HG03103 (cell line): Measurements from ENCODE around the gene MYH7.
"Not testable (repeated sequence)": the region's sequence is repeated elsewhere in the genome, so short reads cannot be mapped to it uniquely, and the experiment has no call there.

ENCODE experiments used
- ATAC-seq: cut with Tn5 transposase; IDR thresholded peaks from one replicate; pipeline ENCODE4 v1.9.1; 2021; ENCODE audit warnings: low read depth; ENCODE audit not compliant: unreplicated experiment

The MYH7 gene

DNA sequence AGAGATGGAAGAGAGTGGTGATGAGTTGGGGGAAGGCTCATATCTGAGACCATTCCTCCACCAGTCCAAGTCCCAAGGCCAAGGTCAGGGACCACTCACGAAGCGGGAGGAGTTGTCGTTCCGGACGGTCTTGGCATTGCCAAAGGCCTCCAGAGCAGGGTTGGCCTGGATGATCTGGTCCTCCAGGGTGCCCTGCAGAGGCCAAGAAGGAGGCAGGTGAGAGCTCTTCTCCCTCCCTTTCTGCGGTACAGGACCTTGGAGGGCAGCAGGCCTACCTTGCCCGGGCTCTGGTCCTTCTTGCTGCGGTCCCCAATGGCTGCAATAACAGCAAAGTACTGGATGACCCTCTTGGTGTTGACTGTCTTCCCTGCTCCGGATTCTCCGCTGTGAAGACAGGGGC, 4.0 kb downstream of the MYH7 start:
- no peak for ATAC-seq

DNA sequence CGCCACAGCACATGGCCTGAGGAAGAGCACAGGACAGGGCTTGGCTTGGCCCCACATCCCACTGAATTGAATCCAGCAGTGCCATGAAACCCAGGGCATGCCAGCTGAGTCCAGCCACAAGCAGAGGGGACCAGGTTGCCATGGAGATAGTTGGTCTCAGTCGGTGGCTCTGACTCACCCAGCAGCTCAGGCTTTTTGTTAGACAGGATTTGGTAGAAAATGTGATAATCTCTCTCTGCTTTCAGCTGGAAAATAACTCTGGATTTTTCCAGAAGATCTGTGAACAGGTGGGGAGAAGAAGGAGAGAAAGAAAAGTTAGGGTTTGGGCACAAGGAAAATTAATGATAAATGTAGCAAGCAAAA, 4.8 kb downstream of the MYH7 start:
- no peak for ATAC-seq

DNA sequence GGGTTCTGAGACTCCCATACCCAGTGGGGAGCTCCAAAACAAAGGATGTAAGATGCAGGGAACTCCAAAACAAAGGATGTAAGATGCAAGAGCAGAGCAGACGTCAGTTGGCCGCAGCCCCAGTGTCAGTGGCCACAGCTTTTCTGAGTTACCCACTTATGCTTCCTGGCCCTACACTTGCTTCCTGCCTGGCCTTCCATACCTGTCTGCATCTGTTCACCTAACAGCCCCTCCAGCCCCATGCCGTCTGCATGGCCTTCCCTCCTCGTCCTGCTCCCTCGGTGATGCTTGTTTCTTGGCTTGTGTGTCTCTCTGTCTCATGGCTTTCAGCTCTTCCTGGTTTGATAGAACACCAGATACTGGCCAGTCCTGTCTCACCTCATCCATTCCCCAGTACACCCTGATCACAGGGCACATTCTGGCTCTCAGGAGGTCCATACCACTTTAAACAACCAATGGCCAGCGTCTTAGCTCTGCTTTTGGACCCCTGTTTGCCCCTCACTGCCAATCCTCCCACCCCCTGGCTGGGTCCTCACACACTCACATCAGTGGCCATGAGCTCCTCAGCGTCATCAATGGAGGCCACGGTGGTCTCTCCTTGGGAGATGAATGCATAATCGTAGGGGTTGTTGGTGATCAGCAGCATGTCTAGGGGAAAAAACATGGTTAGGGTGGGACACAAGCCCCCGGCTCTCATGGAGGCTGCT, 5.3 kb downstream of the MYH7 start:
- no peak for ATAC-seq

DNA sequence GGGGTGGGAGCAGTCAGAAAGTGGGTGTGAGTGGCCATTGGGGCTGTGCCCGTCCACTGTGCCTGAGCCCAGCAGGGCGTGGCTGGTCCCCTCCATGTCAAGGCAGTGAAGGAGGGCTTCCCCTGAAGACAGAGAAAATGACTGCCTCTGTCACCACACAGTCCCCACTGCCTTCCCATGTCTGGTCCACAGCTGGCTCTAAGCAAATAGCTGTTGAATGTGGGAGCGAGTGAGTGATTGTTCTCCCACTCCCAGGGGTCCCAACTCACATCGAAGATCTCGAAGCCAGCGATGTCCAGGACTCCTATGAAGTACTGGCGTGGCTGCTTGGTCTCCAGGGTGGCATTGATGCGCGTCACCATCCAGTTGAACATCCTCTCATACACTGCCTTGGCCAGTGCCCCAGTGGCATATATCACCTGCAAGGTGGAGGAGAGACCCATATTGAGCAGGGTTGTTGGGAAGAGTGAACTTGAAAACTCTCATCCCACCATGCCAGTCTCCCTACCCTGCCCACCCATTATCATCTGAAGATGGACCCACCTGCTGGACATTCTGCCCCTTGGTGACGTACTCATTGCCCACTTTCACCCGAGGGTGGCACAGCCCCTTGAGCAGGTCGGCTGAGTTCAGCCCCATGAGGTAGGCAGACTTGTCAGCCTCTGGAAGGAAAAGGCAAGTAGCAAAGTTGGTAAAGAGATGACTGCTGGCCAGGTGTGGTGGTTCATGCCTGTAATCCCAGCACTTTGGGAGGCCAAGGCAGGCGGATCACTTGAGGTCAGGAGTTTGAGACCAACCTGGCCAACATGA, 6.6 kb downstream of the MYH7 start:
- ATAC-seq, result no peak

DNA sequence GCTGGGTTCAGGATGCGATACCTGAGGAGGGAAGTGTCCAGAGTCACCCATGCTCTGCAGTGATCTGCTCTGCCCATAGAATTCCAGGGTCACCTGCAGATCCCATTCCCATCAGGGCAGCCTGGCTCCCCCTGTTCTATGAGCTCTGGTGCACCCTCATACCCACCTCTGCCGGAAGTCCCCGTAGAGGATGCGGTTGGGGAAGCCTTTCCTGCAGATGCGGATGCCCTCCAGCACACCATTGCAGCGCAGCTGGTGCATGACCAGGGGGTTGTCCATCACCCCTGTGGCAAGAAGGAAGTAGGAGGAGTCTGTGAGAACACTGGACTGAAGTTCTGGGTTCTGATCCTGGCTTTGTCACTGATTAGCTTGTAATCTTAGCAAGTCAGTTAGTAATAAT, 9.7 kb downstream of the MYH7 start:
- not testable (repeated sequence) for ATAC-seq

DNA sequence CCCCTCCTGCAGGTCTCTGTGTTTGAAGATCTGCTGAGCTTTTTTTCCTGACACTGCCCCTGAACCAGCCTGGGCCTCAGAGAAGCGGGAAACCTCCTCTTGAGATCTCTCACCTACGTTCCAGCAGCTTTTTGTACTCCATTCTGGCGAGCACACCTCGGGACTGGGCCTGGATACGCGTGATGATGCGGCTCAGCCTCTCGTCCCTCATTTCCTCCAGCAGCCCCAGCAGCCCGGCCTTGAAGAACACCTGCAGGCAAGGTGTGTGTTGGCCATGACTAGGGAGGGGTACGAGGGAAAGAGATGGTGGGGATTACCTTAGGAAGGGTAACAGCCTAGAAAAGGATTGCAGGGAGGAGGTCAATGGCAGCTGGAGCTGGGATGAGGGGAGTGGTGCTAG, 10.3 kb downstream of the MYH7 start:
- no peak for ATAC-seq

DNA sequence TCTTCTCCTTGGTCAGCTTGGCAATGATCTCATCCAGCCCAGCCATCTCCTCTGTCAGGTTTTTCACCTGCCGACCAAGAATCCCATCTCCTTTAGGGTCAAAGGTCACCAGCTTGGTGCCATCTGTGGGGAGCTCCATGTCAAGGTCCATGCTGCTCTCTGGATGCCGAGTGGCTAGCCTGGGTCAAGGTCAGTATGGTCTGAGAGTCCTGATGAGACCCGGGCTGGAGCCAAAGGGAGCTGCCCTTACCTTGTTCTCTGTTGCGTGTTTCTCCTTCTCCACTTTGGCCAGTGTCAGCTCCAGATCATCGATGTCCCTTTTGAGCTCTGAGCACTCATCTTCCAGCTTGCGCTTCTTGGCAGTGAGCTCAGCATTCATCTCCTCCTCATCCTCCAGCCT, 11.8 kb downstream of the MYH7 start:
- ATAC-seq, result no peak

DNA sequence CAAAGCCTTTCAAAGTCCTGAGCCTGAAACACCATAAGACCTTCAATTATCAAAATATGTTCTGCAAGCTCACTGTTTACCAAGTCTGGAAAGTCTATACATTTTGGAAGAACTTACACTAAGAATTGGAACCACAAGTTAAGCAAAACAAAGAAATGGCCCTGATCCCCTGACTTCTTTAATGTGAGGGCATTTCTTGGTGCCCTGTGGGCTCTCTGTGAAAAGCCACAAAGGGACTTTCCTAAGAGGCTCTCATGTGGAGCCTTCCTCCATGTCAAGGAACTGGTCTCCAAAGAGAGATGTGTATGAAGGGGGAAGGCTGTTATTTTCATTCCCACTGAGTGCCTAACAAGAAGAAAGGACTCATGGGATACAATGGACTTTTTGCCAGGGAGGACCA, 13.9 kb downstream of the MYH7 start:
- no peak for ATAC-seq

DNA sequence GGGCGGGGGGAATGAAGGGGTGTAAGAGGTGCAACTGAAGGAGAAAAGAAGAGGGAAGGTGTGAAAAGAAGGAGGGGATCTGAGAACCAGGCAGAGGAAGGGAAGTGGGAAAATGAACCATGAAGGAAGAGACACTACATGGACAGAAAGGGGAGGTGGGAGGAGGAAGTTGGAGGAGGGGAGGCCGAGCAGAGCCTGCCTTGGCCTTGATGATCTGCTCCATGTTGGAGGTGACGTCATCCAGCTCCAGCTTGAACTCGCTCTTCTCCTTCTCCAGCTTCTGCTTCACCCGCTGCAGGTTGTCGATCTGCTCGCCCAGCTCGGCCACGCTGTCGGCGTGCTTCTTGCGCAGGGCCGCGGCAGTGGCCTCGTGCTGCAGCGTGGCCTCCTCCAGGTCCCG, 15.8 kb downstream of the MYH7 start:
- not testable (repeated sequence) for ATAC-seq

DNA sequence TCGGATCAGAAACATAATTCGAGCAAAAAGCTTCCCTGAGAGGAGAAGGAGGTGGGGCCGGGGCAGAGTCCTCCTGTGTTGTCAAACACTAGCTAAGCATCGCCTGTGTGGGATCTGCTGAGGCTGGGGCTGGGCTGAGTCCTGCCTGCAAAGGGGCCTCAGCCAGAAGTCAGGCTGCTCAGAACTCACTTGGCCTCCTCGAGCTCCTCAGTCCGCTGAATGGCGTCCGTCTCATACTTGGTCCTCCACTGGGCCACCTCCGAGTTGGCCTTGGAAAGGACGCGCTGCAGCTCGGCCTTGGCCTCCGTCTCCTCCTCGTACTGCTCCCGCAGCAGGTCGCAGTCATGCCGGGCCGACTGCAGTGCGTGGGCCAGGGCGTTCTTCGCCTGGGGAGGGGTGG, 17.4 kb downstream of the MYH7 start:
- no peak for ATAC-seq

DNA sequence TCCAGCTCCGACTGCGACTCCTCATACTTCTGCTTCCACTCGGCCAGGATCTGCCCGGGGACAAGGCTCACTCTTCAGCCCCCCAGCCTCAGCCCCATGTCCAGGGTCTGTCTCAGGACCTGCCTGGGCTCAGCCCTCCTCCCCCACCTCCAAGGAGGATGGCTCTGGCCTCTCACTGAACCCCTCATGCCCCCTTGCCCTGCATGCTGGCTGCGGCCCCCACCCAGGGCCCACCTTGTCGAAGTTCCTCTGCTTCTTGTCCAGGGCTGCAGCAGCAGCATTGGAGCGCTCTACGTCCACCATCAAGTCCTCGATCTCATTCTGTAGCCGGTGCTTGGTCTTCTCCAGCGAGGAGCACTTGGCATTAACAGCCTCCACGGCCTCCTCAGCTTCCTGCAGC, 18.2 kb downstream of the MYH7 start:
- ATAC-seq, result not testable (repeated sequence)

DNA sequence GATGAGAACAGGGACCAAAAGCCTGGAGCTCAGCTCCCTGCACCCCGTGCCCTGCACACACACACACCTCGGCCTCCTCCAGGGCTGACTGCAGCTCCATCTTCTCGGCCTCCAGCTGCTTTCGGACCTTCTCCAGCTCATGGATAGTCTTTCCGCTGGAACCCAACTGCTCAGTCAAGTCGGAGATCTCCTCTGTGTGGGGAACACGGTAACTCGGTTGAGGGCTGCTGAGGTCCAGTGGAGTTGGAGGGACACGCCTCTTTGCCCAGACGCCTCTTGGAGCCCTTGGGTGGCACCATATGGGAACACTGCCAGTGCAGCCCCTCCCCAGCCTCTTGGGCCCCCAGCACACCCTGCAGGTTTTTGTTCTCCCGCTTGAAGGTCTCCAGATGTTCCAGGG, 18.7 kb downstream of the MYH7 start:
- no peak for ATAC-seq

DNA sequence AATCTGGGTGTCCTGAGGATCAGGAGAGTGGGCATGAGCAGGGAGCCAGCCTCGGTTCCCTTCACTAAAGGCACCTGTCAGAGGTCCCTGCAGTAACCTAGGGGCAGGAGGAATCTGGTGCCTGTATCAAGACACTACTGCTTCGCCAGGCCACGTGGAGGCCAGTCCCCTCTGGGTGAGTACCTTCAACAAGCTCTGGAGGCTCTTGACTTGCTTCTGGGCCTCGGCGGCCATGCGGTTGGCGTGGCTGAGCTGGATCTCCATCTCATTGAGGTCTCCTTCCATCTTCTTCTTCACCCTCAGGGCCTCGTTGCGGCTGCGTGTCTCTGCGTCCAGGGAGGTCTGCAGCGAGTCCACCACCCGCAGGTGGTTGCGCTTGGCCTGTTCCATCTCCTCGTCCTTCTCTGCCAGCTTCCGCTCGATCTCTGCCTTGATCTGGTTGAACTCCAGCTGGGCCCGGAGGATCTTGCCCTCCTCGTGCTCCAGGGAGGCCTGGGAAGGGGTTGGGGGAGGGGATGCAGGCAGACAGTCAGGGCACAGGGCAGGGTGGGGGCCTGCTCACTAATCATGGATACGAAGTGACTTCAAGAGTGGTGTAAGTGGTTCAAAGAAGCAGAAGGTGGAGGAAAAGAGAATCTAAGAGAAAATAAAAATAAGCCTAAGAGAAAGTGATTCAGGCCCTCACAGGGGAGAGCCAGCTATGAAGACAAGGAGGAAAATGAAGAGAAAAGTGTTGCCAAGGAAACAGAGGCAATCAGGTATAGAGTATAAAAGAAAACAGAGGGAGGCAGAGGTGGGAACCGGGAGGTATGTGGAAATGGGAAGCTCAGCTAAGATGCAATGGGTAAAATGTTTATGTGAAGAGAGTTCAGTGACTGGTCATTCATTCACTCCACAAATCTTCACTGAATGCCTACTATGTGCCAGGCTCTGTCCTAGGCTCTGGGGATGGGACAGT, 19.4 kb downstream of the MYH7 start:
- ATAC-seq, result no peak

DNA sequence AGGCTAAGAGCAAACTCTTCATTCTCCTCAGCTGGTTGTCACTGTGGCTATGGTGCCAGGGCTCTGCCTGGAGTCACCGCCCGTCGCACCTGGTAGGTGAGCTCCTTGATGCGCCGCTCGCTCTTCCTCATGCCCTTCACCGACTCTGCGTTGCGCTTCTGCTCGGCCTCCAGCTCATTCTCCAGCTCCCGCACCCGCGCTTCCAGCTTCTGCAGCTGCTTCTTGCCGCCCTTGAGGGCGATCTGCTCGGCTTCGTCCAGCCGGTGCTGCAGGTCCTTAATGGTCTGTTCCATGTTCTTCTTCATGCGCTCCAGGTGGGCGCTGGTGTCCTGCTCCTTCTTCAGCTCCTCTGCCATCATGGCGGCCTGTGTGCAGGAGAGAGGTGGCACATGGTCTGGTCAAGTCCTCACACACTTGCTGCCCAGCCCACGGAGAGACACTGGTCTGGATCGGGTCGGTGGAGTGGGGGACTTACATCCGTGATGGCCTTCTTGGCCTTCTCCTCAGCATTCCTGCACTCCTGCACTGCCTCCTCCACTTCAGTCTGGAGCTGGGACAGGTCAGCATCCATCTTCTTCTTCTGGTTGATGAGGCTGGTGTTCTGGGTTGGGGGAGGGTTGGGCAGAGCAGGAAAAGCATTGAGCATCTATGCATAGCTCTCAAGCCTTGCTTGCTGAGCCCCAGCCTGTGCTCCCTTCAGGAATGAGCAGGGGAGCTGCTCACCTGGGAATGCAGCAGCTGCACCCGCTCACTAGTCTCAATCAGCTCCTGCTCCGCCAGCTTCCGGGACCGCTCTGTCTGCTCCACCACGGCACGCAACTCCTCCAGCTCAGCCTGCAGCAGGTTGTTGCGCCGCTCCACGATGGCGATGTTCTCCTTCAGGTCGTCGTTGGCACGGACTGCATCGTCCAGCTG, 20.3 kb downstream of the MYH7 start:
- ATAC-seq, result no peak

DNA sequence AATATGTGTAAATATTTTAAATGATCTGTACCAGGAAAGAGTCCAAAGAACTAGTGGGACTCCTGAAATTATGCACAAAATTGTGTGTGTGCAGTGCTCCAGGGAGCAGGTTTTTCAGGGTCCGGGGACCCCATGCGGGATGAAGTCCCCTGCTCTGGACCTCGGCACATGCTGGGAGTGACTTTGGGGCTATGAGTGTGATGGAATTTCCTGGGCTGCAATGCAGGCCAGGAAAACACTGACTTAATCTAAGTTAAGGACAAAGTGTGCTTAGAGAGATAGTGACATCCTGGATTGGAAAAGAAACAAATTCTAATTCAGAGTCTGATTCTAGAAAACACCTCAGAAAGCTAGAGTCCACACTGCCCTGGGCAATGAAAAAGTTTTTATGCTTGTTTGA, 21.2 kb downstream of the MYH7 start:
- ATAC-seq, result no peak

DNA sequence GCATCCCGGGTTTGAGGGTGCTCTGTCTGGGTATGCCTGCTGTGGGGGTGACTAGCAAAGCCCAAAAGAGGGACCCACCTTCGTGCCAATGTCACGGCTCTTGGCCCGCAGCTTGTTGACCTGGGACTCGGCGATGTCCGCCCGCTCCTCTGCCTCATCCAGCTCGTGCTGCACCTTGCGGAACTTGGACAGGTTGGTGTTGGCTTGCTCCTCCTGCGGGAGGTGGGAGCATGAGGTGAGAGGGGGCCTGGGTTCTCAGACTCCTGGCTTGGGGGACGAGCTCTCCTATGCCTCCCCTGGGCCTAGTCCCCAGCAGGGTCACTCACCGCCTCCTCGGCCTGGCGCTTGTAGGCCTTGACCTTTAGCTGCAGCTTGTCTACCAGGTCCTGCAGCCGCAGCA, 21.8 kb downstream of the MYH7 start:
- ATAC-seq, result no peak

DNA sequence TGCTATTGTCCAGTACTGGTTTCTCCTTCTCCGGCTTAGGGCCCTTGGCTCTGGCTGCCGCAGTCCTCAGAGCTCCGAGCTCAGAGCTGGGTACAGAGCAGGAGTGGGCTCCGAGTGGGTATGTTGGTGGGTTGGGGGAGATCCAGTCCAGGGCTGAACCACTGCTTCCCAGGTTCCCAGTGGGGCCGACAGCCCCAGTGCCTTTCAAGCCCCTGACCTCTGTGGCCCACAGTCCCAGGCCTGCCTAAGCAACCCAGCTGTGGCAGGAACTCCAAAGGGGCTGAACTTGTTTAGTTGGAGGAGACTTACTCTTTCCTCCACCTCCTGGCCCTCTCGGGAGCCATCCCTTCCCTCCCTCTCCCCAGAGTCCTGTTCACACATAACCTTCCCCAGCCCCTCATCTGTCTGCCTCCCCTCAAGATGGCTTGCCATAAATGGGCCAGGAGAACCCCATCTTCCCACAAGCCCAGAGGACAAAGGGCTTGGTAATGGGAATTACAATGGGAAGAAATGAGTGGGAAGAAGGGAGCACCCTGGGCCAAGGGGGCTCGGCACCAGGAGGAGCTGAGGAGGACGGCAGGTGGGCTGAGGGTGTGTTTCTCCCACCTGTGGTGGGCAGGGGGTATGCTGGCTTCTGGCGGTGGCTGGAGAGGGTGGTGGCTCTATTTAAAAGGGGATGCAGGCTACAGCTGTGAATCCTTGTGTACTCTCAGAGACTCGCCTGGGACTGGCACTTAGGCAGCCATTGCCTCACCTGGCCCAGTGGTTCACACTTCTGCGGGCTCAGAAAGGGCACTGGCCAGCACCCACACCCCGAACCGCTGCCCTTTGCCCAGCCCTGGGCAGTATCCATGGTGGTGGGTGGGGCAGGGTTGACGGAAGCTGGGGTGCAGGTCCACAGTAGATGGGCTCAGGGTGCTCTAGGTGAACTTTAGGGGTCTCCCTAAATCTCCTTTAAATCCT, 23.6 kb downstream of the MYH7 start:
- no peak for ATAC-seq

DNA sequence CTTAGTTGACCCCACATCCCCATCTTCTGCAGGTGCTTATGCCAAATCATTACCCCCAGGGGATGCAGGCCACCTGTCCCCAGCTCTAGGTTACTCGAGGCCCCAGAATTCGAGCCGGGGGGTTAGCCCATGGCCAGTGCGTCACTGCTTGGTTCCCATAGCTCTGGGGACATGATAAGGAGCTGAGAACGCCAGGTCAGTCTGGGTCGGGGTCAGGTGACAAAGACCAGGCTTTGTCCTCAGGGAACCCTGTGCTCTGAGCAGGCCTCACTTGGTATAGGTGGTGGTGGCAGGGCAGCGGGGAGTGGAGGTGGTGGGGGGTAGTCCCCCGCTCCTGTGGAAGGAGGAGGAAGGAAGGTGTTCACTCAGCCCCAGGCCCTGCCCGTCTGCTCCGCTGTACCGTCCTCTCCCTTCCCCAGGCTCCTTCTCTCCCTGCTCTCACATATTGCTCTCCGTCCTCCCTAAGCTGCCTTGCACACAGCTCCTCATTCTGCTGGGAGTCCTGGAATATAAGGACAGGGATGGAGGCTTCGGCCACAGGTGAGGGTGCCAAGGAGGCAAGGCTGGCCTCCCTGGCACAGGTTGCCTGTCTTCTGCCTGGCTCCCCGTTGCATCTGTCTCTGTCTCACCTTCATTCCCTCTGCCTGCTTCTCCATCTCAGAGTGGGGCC, 25.4 kb downstream of the MYH7 start:
- ATAC-seq, result no peak

DNA sequence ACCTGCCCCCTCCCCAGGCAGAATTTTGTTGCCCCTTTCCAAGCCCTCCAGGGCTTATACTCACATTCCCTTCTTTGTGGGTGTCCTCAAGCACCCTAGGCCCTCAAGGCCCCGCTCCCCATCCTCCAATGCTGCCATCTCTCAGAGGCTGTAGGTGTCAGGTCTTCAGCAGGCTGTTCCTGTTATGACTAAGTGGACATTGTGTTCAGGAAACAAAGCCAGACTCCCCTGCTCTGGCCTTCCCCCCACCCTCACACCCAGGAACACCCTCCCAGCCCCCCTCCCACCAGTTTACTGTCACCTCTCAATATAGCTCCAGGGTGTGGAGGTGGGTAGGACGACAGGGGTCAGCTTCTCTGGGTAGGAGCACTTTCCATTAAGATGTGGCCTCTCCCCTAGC, 26.0 kb downstream of the MYH7 start:
- no peak for ATAC-seq
